Panc1 (cell line): Measurements from ENCODE around the gene KRTAP10-6. TPM values are rescaled to one million over a fixed set of nuclear protein-coding genes. Genes with fewer than 3 reads are reported as not detected.

ENCODE experiments used
- ATAC-seq: fragments of 200-7000 bp; cut with Tn5 transposase; 2 replicates; pipeline ENCODE4 v1.9.1; 2020; ENCODE audit warnings: mild to moderate bottlenecking, moderate library complexity
- BruUV-seq: library from RNA; stranded (reverse); fragments of 400-500 nt; replicated peaks from 2 replicates; lab custom pipeline; 2021; lab: Mats Ljungman, UMichigan
- CTCF ChIA-PET: fragments of 300-600 bp; sonication (Branson Sonifier 250); formaldehyde crosslinking; loops from one replicate; lab custom pipeline; 2022; ENCODE audit warnings: antibody characterized with exemption; lab: Charles Lee
- POLR2A ChIA-PET: fragments of 300-600 bp; sonication (Branson Sonifier 250); formaldehyde crosslinking; loops from one replicate; lab custom pipeline; 2022; ENCODE audit warnings: antibody characterized with exemption; lab: Charles Lee
- DNase-seq: peaks from one replicate; pipeline ENCODE4 v3.0.0-alpha.2; 2010; ENCODE audit warnings: low read depth, low spot score
- H3K27ac ChIP-seq: 2 replicates; pipeline ENCODE4 v1.5.1; 2011; ENCODE audit warnings: mild to moderate bottlenecking, low read length, inconsistent platforms
- H3K27me3 ChIP-seq: fragments of 200-500 bp; sonication (Bioruptor generic); 2 replicates; pipeline ENCODE4 v1.6.0; 2014; ENCODE audit warnings: low read length, inconsistent platforms; ENCODE audit not compliant: control insufficient read depth, insufficient read depth
- H3K36me3 ChIP-seq: fragments of 200-500 bp; sonication (Bioruptor generic); 2 replicates; pipeline ENCODE4 v1.5.1; 2014; ENCODE audit warnings: inconsistent platforms, mild to moderate bottlenecking, low read length, moderate library complexity; ENCODE audit not compliant: control insufficient read depth, insufficient read depth
- H3K4me1 ChIP-seq: 2 replicates; pipeline ENCODE4 v1.5.1; 2011; ENCODE audit warnings: inconsistent platforms, mild to moderate bottlenecking, low read length, moderate library complexity; ENCODE audit not compliant: control insufficient read depth, insufficient read depth
- H3K4me3 ChIP-seq, 2 experiments: 2 replicates each; pipeline ENCODE4 v1.5.1; 2011 to 2012; ENCODE audit warnings: low read depth in 2 of 2, low read length in 2 of 2, mild to moderate bottlenecking in 2 of 2, inconsistent platforms in 1 of 2, moderate library complexity in 1 of 2
- H3K9me3 ChIP-seq: fragments of 200-500 bp; sonication (Bioruptor generic); 2 replicates; pipeline ENCODE4 v1.5.1; 2014; ENCODE audit warnings: low read depth, mild to moderate bottlenecking, inconsistent platforms, low read length, moderate library complexity; ENCODE audit not compliant: control insufficient read depth, insufficient read depth
- CTCF ChIP-seq: fragments of 450-650 bp; IDR thresholded peaks from 2 replicates; pipeline ENCODE4 v1.5.1; 2017; ENCODE audit warnings: mild to moderate bottlenecking
- POLR2AphosphoS5 ChIP-seq: IDR thresholded peaks from 2 replicates; pipeline ENCODE4 v1.6.1; 2012; ENCODE audit warnings: mild to moderate bottlenecking, low read depth, low read length, moderate library complexity
- REST ChIP-seq, 2 experiments: IDR thresholded peaks; 2 replicates each; pipeline ENCODE4 v1.6.1; 2011 to 2012; ENCODE audit warnings: low read depth in 2 of 2, control low read depth in 1 of 2, low read length in 1 of 2, mild to moderate bottlenecking in 1 of 2, moderate library complexity in 1 of 2; ENCODE audit not compliant: insufficient read depth in 1 of 2
- SIN3A ChIP-seq: IDR thresholded peaks from 2 replicates; pipeline ENCODE4 v1.6.1; 2012; ENCODE audit warnings: low read depth, mild to moderate bottlenecking, low read length, moderate library complexity, borderline replicate concordance; ENCODE audit not compliant: insufficient read depth
- TCF7L2 ChIP-seq: IDR thresholded peaks from 2 replicates; pipeline ENCODE4 v1.6.1; 2011; ENCODE audit warnings: mild to moderate bottlenecking, low read depth, low read length, inconsistent platforms
- in situ Hi-C: cut with HindIII; loops from 2 replicates; pipeline ENCODE4 v1.10.0; 2016; ENCODE audit warnings: low sequenced_read_pairs, low pct_unique_long_range_greater_than_20kb
- intact Hi-C: fragments of 100-400 bp; cut with micrococcal nuclease; formaldehyde crosslinking; loops from one replicate; pipeline ENCODE4 v1.10.0; 2022; ENCODE audit not compliant: unreplicated experiment
- total RNA-seq: library from RNA; stranded (reverse); gene quantifications from one replicate; pipeline ENCODE4 v1.2.1, GENCODE V29; 2021; ENCODE audit not compliant: unreplicated experiment

The KRTAP10-6 gene
- total RNA-seq, 1 experiment from 2014 or later = not detected

GRCh38 chr21:44619886-44620285, 27.6 kb upstream of the KRTAP10-6 start:
- Histone ChIP-seq H3K9me3 (peaks cover 7% of the 10 kb centered on the region; the same call in 1 of the 2 replicates), H3K36me3 (no peaks in the 10 kb centered on the region), H3K4me3 (no peak overlapping the region), H3K27ac (no peak overlapping the region), H3K4me1 (no peaks in the 10 kb centered on the region), H3K27me3 (no peaks in the 10 kb centered on the region)
- DNase-seq (no peak), ATAC-seq (no peak)
- no TSS peak for BruUV-seq
- in situ Hi-C loops = no loop called here
- CTCF ChIA-PET = no interaction called here
- intact Hi-C loops = no loop called here
- POLR2A ChIA-PET = no interaction called here
- TF ChIP-seq CTCF (no peak), REST (IDR thresholded peaks at IDR 0.05; ENCODE audit: insufficient read depth in 1 of 2, low read depth in 2 of 2, low read length in 1 of 2) (no peak), TCF7L2 (no peak), POLR2AphosphoS5 (no peak), SIN3A (no peak)

GRCh38 chr21:44618909-44619308, 26.6 kb upstream of the KRTAP10-6 start:
- no TSS peak for BruUV-seq
- no peaks in the 10 kb centered on the region for H3K4me1 ChIP-seq
- ATAC-seq (no peak), DNase-seq (no peak)
- CTCF ChIA-PET = no interaction called here
- no peak overlapping the region for H3K27ac ChIP-seq
- intact Hi-C loops (no loop called here), in situ Hi-C loops (no loop called here)
- POLR2A ChIA-PET = no interaction called here
- H3K9me3 ChIP-seq = peaks cover 5% of the 10 kb centered on the region; the same call in 1 of the 2 replicates
- TF ChIP-seq POLR2AphosphoS5 = no peak
- no peak for TF ChIP-seq SIN3A
- TF ChIP-seq REST (IDR thresholded peaks at IDR 0.05; ENCODE audit: insufficient read depth in 1 of 2, low read depth in 2 of 2, low read length in 1 of 2) = no peak
- TF ChIP-seq TCF7L2 = no peak
- TF ChIP-seq CTCF = no peak
- H3K4me3 ChIP-seq = no peak overlapping the region
- H3K27me3 ChIP-seq = no peaks in the 10 kb centered on the region
- no peaks in the 10 kb centered on the region for H3K36me3 ChIP-seq
